ENCODE measurements around the gene FASTKD2. TPM values are rescaled to one million over a fixed set of nuclear protein-coding genes. Genes with fewer than 3 reads are reported as not detected.

FASTKD2 gene
- total and polyA plus RNA-seq, 2 of the 8 experiments (the other 6 are each of a cell fraction or from before 2014, with no cell fraction given): 35.7 to 38.5 TPM

DNA sequence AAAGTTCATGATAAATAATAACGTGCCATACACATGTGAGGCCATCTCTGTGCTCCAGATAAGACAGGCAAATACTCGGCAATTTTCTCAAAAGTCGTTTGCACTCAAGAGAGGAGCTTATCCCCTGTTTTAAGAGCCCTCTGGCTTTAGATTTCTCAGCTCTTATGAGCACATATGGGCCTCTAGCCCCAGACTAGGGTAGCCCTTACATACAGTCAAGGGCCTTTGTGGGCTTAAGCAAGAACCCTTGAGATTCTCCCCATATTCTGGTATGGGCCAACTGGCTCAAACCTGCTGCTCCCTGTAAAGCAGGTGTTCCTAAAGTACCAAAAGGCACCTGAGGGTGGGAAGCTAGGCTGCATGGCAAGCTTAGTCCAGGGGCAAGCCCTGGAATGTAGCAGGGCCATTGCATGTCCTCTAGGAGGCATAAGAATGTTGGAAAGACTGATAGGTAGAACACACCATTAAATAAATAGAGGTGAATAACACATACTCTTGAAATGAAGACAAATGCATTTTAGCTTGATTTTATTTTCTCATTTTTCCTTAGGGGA, 66.1 kb downstream of the FASTKD2 start (continued):
- TF ChIP-seq, protein P1, sequence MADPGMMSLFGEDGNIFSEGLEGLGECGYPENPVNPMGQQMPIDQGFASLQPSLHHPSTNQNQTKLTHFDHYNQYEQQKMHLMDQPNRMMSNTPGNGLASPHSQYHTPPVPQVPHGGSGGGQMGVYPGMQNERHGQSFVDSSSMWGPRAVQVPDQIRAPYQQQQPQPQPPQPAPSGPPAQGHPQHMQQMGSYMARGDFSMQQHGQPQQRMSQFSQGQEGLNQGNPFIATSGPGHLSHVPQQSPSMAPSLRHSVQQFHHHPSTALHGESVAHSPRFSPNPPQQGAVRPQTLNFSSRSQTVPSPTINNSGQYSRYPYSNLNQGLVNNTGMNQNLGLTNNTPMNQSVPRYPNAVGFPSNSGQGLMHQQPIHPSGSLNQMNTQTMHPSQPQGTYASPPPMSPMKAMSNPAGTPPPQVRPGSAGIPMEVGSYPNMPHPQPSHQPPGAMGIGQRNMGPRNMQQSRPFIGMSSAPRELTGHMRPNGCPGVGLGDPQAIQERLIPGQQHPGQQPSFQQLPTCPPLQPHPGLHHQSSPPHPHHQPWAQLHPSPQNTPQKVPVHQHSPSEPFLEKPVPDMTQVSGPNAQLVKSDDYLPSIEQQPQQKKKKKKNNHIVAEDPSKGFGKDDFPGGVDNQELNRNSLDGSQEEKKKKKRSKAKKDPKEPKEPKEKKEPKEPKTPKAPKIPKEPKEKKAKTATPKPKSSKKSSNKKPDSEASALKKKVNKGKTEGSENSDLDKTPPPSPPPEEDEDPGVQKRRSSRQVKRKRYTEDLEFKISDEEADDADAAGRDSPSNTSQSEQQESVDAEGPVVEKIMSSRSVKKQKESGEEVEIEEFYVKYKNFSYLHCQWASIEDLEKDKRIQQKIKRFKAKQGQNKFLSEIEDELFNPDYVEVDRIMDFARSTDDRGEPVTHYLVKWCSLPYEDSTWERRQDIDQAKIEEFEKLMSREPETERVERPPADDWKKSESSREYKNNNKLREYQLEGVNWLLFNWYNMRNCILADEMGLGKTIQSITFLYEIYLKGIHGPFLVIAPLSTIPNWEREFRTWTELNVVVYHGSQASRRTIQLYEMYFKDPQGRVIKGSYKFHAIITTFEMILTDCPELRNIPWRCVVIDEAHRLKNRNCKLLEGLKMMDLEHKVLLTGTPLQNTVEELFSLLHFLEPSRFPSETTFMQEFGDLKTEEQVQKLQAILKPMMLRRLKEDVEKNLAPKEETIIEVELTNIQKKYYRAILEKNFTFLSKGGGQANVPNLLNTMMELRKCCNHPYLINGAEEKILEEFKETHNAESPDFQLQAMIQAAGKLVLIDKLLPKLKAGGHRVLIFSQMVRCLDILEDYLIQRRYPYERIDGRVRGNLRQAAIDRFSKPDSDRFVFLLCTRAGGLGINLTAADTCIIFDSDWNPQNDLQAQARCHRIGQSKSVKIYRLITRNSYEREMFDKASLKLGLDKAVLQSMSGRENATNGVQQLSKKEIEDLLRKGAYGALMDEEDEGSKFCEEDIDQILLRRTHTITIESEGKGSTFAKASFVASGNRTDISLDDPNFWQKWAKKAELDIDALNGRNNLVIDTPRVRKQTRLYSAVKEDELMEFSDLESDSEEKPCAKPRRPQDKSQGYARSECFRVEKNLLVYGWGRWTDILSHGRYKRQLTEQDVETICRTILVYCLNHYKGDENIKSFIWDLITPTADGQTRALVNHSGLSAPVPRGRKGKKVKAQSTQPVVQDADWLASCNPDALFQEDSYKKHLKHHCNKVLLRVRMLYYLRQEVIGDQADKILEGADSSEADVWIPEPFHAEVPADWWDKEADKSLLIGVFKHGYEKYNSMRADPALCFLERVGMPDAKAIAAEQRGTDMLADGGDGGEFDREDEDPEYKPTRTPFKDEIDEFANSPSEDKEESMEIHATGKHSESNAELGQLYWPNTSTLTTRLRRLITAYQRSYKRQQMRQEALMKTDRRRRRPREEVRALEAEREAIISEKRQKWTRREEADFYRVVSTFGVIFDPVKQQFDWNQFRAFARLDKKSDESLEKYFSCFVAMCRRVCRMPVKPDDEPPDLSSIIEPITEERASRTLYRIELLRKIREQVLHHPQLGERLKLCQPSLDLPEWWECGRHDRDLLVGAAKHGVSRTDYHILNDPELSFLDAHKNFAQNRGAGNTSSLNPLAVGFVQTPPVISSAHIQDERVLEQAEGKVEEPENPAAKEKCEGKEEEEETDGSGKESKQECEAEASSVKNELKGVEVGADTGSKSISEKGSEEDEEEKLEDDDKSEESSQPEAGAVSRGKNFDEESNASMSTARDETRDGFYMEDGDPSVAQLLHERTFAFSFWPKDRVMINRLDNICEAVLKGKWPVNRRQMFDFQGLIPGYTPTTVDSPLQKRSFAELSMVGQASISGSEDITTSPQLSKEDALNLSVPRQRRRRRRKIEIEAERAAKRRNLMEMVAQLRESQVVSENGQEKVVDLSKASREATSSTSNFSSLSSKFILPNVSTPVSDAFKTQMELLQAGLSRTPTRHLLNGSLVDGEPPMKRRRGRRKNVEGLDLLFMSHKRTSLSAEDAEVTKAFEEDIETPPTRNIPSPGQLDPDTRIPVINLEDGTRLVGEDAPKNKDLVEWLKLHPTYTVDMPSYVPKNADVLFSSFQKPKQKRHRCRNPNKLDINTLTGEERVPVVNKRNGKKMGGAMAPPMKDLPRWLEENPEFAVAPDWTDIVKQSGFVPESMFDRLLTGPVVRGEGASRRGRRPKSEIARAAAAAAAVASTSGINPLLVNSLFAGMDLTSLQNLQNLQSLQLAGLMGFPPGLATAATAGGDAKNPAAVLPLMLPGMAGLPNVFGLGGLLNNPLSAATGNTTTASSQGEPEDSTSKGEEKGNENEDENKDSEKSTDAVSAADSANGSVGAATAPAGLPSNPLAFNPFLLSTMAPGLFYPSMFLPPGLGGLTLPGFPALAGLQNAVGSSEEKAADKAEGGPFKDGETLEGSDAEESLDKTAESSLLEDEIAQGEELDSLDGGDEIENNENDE (IDR thresholded peaks at IDR 0.05; ENCODE audit: insufficient replicate concordance, low read length): no peak
- TF ChIP-seq TEAD4 (IDR thresholded peaks at IDR 0.05; ENCODE audit: low read depth, low read length) (peak; percentile 90), RAD21 (IDR thresholded peaks at IDR 0.05 in 1 of 2, conservative IDR thresholded peaks at IDR 0.05 in 1 of 2; ENCODE audit: low read depth in 2 of 2, low read length in 2 of 2) (peak; percentile 15 to 43; a peak in 3 of 4 replicates), CBX8 (IDR thresholded peaks at IDR 0.05; ENCODE audit: borderline replicate concordance, low read depth, low read length) (no peak)
- TF ChIP-seq, protein P2, sequence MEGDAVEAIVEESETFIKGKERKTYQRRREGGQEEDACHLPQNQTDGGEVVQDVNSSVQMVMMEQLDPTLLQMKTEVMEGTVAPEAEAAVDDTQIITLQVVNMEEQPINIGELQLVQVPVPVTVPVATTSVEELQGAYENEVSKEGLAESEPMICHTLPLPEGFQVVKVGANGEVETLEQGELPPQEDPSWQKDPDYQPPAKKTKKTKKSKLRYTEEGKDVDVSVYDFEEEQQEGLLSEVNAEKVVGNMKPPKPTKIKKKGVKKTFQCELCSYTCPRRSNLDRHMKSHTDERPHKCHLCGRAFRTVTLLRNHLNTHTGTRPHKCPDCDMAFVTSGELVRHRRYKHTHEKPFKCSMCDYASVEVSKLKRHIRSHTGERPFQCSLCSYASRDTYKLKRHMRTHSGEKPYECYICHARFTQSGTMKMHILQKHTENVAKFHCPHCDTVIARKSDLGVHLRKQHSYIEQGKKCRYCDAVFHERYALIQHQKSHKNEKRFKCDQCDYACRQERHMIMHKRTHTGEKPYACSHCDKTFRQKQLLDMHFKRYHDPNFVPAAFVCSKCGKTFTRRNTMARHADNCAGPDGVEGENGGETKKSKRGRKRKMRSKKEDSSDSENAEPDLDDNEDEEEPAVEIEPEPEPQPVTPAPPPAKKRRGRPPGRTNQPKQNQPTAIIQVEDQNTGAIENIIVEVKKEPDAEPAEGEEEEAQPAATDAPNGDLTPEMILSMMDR (IDR thresholded peaks at IDR 0.05; ENCODE audit: control extremely low read depth in 1 of 3, insufficient read depth in 1 of 3, low read depth in 1 of 3, low read length in 3 of 3): peak in 1 of 3 experiments; percentile 37; a peak in 2 of 4 replicates

Measured in H1 (cell line).